ENCODE measurements around the gene IDH3B. TPM values are rescaled to one million over a fixed set of nuclear protein-coding genes. Genes with fewer than 3 reads are reported as not detected.

Gene IDH3B
- total and polyA plus RNA-seq, 8 donors, result 27.3 to 83.3 (median 34.8) TPM

- intact Hi-C loops (cut with DNase I), result no loop called here
- Histone ChIP-seq H3K4me1 (no peaks in the 10 kb centered on the region), H3K27me3 (no peaks in the 10 kb centered on the region), H3K4me3 (peak overlapping the region in 3 of 4 donors; percentile 11 to 50 (median 43)), H3K9me3 (no peaks in the 10 kb centered on the region), H3K36me3 (no peaks in the 10 kb centered on the region), H3K27ac (no peak overlapping the region)
- WGBS, 2 donors, result 0 to 1% methylated on average over 6 to 63 of the region's 64 CpGs
- DNase-seq (peak in 1 of 6 donors; percentile 65), FAIRE-seq (no peak), ATAC-seq (peak in 1 of 4 donors; percentile 15)
- no peak for TF ChIP-seq CTCF (IDR thresholded peaks at IDR 0.05)
These were observed 28.9 kb upstream of the IDH3B start for GRCh38 chr20:2692886-2693285.

- H3K4me1 ChIP-seq, result no peaks in the 10 kb centered on the region
- no peak for FAIRE-seq
- H3K4me3 ChIP-seq, result peak within 1 kb of the TSS; percentile 23 to 52 (median 39)
- no peaks in the 10 kb centered on the region for H3K27me3 ChIP-seq
- DNase-seq, result peak; percentile 41 to 80 (median 53)
- H3K36me3 ChIP-seq, result no peaks in the 10 kb centered on the region
- peak; percentile 43 to 73 (median 65) for ATAC-seq
- no peaks in the 10 kb centered on the region for H3K9me3 ChIP-seq
- no peak for TF ChIP-seq CTCF (IDR thresholded peaks at IDR 0.05)
- H3K27ac ChIP-seq, result peak within 1 kb of the TSS; percentile 48 to 68 (median 61)
- intact Hi-C loops (cut with DNase I), result no loop called here
- 2 to 7% methylated on average over 25 to 106 of the region's 106 CpGs for WGBS, 2 donors
These were observed 28.2 kb upstream of the IDH3B start, which contains the start of gene EBF4 for GRCh38 chr20:2692036-2692885. Gene EBF4 (plus strand): TSS chr20:2692780. CDS start chr20:2693646, 866 bp downstream.

DNA sequence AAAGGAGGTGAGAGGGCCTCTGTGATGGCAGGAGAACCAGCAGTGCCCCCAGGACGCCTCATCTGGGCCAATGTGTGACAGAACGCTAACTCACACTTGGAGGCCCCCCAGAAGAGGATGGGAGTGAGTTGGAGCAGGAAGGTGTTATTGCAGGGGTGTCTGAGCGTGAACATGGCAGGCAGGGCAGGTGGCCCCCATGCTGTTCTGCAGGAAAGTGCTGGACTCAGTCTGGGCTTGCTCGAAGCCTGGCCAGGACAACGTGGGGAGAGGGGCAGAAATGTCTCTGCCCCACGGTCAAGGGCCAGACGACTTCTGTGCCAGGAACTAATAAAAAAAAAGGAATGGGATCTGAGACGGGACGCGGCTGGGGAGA, 27.6 kb upstream of the IDH3B start:
- FAIRE-seq (no peak), ATAC-seq (no peak), DNase-seq (no peak)
- H3K27ac ChIP-seq, result peak overlapping the region in 2 of 4 donors; percentile 67 to 68
- no peaks in the 10 kb centered on the region for H3K9me3 ChIP-seq
- WGBS, 2 donors, result 51 to 55% methylated on average over 10 of the region's 10 CpGs
- no peak for TF ChIP-seq CTCF (IDR thresholded peaks at IDR 0.05)
- no peaks in the 10 kb centered on the region for H3K36me3 ChIP-seq
- no peaks in the 10 kb centered on the region for H3K27me3 ChIP-seq
- peak overlapping the region in 2 of 4 donors; percentile 50 to 52 for H3K4me3 ChIP-seq
- intact Hi-C loops (cut with DNase I), result no loop called here
- H3K4me1 ChIP-seq, result no peaks in the 10 kb centered on the region

DNA sequence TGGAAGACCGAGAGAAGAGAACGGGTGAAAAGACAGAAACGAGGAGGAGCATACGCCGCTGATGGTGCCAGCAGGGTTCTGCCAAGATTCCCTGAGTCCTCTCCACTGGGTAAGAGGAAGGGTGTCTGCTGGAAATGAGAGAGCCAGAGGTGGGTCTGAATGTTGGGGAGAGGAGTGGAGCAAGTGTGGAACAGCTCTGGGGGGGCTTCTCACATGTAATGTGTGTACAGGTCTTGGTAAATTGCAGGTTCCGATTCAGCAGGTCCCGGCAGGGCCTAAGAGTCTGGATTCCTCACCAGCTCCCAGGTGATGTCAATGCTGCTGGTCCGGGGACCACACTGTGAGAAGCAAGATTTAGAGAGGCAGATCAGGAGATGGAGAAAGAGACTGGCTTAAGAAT, 27.1 kb upstream of the IDH3B start:
- intact Hi-C loops (cut with DNase I), result no loop called here
- Histone ChIP-seq H3K27me3 (no peaks in the 10 kb centered on the region), H3K4me3 (no peak overlapping the region), H3K27ac (no peak overlapping the region), H3K36me3 (no peaks in the 10 kb centered on the region), H3K9me3 (no peaks in the 10 kb centered on the region), H3K4me1 (no peaks in the 10 kb centered on the region)
- FAIRE-seq (no peak), ATAC-seq (no peak), DNase-seq (no peak)
- 89 to 98% methylated on average over 8 of the region's 8 CpGs for WGBS, 2 donors
- TF ChIP-seq CTCF (IDR thresholded peaks at IDR 0.05), result no peak

- no peaks in the 10 kb centered on the region for H3K27me3 ChIP-seq
- no peak for TF ChIP-seq CTCF (IDR thresholded peaks at IDR 0.05)
- no peaks in the 10 kb centered on the region for H3K9me3 ChIP-seq
- H3K27ac ChIP-seq, result no peak overlapping the region
- H3K36me3 ChIP-seq, result no peaks in the 10 kb centered on the region
- intact Hi-C loops (cut with DNase I), result no loop called here
- FAIRE-seq, result no peak
- no peaks in the 10 kb centered on the region for H3K4me1 ChIP-seq
- H3K4me3 ChIP-seq, result no peak overlapping the region
- no peak for ATAC-seq
- no peak for DNase-seq
- 77 to 80% methylated on average over 6 of the region's 6 CpGs for WGBS, 2 donors
These were observed 26.7 kb upstream of the IDH3B start for GRCh38 chr20:2690718-2691117.
